Measurements from ENCODE around the gene DCUN1D2.

DNA sequence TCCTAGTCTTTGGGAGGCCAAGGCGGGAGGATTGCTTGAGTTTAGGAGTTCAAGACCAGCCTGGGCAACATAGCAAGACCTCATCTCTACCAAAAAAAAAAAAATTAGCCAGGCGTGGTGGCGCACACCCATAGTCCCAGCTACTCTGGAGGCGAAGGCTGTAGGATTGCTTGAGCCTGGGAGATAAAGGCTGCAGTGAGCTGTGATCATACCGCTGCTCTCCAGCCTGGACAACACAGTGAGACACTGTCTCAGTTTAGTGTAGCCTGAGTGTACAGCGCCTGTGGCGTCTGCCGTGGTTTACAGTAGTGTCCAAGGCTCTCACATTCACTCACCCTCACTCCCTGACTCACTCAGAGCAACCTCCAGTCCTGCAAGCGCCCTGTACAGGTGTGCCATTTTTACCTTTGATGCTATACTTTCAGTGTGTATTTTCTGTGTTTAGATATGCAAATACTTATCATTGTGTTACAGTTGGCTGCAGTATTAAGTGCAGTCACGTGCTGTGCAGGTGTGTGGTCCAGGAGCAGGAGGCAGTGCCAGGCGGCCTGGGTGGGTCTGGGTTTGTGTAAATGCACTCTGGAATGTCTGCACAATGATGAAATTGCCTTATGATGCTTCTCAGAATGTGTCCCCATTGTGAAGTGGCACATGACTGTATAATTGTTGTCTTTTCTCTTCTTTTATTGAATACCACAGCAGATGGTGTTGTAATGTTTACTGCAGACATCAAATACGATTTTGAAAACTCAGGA, 36.1 kb upstream of the DCUN1D2 start:
- TF ChIP-seq, protein P1, sequence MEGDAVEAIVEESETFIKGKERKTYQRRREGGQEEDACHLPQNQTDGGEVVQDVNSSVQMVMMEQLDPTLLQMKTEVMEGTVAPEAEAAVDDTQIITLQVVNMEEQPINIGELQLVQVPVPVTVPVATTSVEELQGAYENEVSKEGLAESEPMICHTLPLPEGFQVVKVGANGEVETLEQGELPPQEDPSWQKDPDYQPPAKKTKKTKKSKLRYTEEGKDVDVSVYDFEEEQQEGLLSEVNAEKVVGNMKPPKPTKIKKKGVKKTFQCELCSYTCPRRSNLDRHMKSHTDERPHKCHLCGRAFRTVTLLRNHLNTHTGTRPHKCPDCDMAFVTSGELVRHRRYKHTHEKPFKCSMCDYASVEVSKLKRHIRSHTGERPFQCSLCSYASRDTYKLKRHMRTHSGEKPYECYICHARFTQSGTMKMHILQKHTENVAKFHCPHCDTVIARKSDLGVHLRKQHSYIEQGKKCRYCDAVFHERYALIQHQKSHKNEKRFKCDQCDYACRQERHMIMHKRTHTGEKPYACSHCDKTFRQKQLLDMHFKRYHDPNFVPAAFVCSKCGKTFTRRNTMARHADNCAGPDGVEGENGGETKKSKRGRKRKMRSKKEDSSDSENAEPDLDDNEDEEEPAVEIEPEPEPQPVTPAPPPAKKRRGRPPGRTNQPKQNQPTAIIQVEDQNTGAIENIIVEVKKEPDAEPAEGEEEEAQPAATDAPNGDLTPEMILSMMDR (IDR thresholded peaks at IDR 0.05), result no peak
- TF ChIP-seq POLR2A (IDR thresholded peaks at IDR 0.05), result no peak

Data from testis (tissue), 2 donors.